B cell (primary cell): Measurements from ENCODE around the gene DCLK1. TPM values are rescaled to one million over a fixed set of nuclear protein-coding genes. Genes with fewer than 3 reads are reported as not detected.

ENCODE experiments used
- ATAC-seq: fragments of 200-7000 bp; cut with Tn5 transposase; one replicate; pipeline ENCODE4 v1.10.0; 2021; ENCODE audit warnings: low read depth, mild to moderate bottlenecking, moderate number of reproducible peaks, moderate library complexity
- CTCF ChIA-PET: fragments of 350-600 bp; sonication (Branson Sonifier 250); formaldehyde crosslinking; loops from one replicate; lab custom pipeline; 2021; ENCODE audit warnings: antibody characterized with exemption, inconsistent platforms; lab: Charles Lee
- POLR2A ChIA-PET: fragments of 350-600 bp; sonication (Branson Sonifier 250); formaldehyde crosslinking; loops from one replicate; lab custom pipeline; 2021; ENCODE audit warnings: antibody characterized with exemption; lab: Charles Lee
- DNase-seq: peaks from one replicate; pipeline ENCODE4 v3.0.0; 2013
- H2AFZ ChIP-seq: 2 replicates; pipeline ENCODE4 v1.6.1; 2012; ENCODE audit warnings: mild to moderate bottlenecking, low read depth, low read length; ENCODE audit not compliant: insufficient read depth, poor library complexity, severe bottlenecking
- H3K27ac ChIP-seq, 2 donors: 1 replicate in 1 of 2; 2 replicates in 1 of 2; pipeline ENCODE4 v1.5.1; 2012 to 2013; ENCODE audit warnings: low read length in 2 of 2, mild to moderate bottlenecking in 2 of 2, moderate library complexity in 1 of 2
- H3K27me3 ChIP-seq, 4 experiments: fragments of 200-600 bp in 1 of 4; sonication (generic) in 1 of 4; replicated peaks in 1 of 4; 1 replicate in 2 of 4; 2 replicates in 2 of 4; pipeline versions ENCODE4 v1.6.1 to v1.7.0; 2013 to 2016; ENCODE audit warnings: low read length in 3 of 4, mild to moderate bottlenecking in 2 of 4, mixed read lengths in 1 of 4, moderate library complexity in 1 of 4; ENCODE audit not compliant: insufficient read depth in 4 of 4, control insufficient read depth in 3 of 4; ENCODE audit errors: control extremely low read depth in 1 of 4
- H3K36me3 ChIP-seq, 2 experiments: replicated peaks in 1 of 2; 1 replicate in 1 of 2; 2 replicates in 1 of 2; pipeline versions ENCODE4 v1.6.1 to v1.7.1; 2013; ENCODE audit warnings: low read length in 1 of 2; ENCODE audit not compliant: insufficient read depth in 2 of 2, control insufficient read depth in 1 of 2; ENCODE audit errors: control extremely low read depth in 1 of 2, extremely low read depth in 1 of 2
- H3K4me1 ChIP-seq, 2 donors: fragments of 200-600 bp in 1 of 2; sonication (generic) in 1 of 2; 1 replicate in 1 of 2; 2 replicates in 1 of 2; pipeline versions ENCODE4 v1.5.1 to v1.6.1; 2013 to 2017; ENCODE audit warnings: low read length in 2 of 2; ENCODE audit not compliant: control insufficient read depth in 2 of 2, insufficient read depth in 2 of 2
- H3K4me2 ChIP-seq: replicated peaks from 2 replicates; pipeline ENCODE3; 2012; ENCODE audit warnings: mild to moderate bottlenecking, low read depth, low read length; ENCODE audit not compliant: poor library complexity, severe bottlenecking
- H3K4me3 ChIP-seq, 5 experiments: fragments of 200-600 bp in 1 of 5; sonication (generic) in 1 of 5; 1 replicate in 3 of 5; 2 replicates in 2 of 5; pipeline versions ENCODE4 v1.5.1 to v1.7.0; 2011 to 2016; ENCODE audit warnings: low read length in 4 of 5, mild to moderate bottlenecking in 4 of 5, low read depth in 2 of 5, control low read depth in 1 of 5, moderate library complexity in 1 of 5; ENCODE audit not compliant: insufficient read depth in 1 of 5; ENCODE audit errors: control extremely low read depth in 1 of 5, extremely low read depth in 1 of 5
- H3K79me2 ChIP-seq: fragments of 200-600 bp; sonication (generic); one replicate; pipeline ENCODE4 v1.6.0; 2016; ENCODE audit warnings: low read length; ENCODE audit not compliant: control insufficient read depth, insufficient read depth
- H3K9ac ChIP-seq: fragments of 200-600 bp; sonication (generic); 2 replicates; pipeline ENCODE4 v1.6.1; 2017; ENCODE audit warnings: mild to moderate bottlenecking, low read length, moderate library complexity
- H3K9me3 ChIP-seq, 3 donors: one replicate each; pipeline versions ENCODE4 v1.6.1 to v1.7.1; 2013; ENCODE audit warnings: low read length in 2 of 3; ENCODE audit not compliant: control insufficient read depth in 2 of 3, insufficient read depth in 1 of 3; ENCODE audit errors: control extremely low read depth in 1 of 3
- H4K20me1 ChIP-seq: 2 replicates; pipeline ENCODE4 v1.6.0; 2012; ENCODE audit warnings: mild to moderate bottlenecking, low read length; ENCODE audit not compliant: insufficient read depth, control insufficient read depth, poor library complexity, severe bottlenecking
- H3K27ac Mint-ChIP-seq: one replicate; pipeline ENCODE4 v1.8.0; 2021; ENCODE audit warnings: mixed read lengths
- H3K27me3 Mint-ChIP-seq: one replicate; pipeline ENCODE4 v1.8.0; 2021; ENCODE audit warnings: mixed read lengths
- H3K4me1 Mint-ChIP-seq: one replicate; pipeline ENCODE4 v1.8.0; 2021; ENCODE audit warnings: mixed read lengths
- H3K4me3 Mint-ChIP-seq: one replicate; pipeline ENCODE4 v1.8.0; 2021; ENCODE audit warnings: mixed read lengths
- H3K9me3 Mint-ChIP-seq: one replicate; pipeline ENCODE4 v1.8.0; 2022; ENCODE audit warnings: mixed read lengths; ENCODE audit not compliant: insufficient read depth
- CTCF ChIP-seq: fragments of 200-600 bp; IDR thresholded peaks from one replicate; pipeline ENCODE4 v1.8.0; 2022; ENCODE audit warnings: antibody characterized with exemption, mild to moderate bottlenecking
- EZH2 ChIP-seq: IDR thresholded peaks from 2 replicates; pipeline ENCODE4 v1.6.1; 2012; ENCODE audit warnings: borderline replicate concordance, low read depth, mild to moderate bottlenecking, moderate library complexity, low read length; ENCODE audit not compliant: insufficient read depth, poor library complexity, severe bottlenecking
- WGBS: methylation state at CpG from one replicate; pipeline ENCODE4 v1.1.5; 2013; ENCODE audit warnings: missing lambda C conversion rate; ENCODE audit not compliant: insufficient coverage; 5-methylcytosine and 5-hydroxymethylcytosine counted together
- intact Hi-C: fragments of 100-400 bp; cut with micrococcal nuclease; formaldehyde crosslinking; loops from one replicate; pipeline ENCODE4 v1.10.0; 2022
- polyA plus RNA-seq: library from polyadenylated mRNA; depleted of rRNA; stranded (reverse); fragments of >200 nt; gene quantifications from 2 replicates; pipeline ENCODE4 v1.2.3, GENCODE V29; 2012
- total RNA-seq, 2 donors: library from RNA; stranded (reverse); fragments of 120-200 nt in 1 of 2; gene quantifications; 1 replicate in 1 of 2; 2 replicates in 1 of 2; pipeline versions ENCODE4 v1.2.3 to v1.2.4, GENCODE V29; 2013 to 2022

The DCLK1 gene
- total and polyA plus RNA-seq, 2 donors (not counting 1 experiment from before 2014, with no cell fraction given), result not detected

- intact Hi-C loops, result no loop called here
- Mint-ChIP-seq H3K9me3 (peaks cover 2% of the 10 kb centered on the region), H3K27ac (no peak overlapping the region)
These were observed 279.3 kb downstream of the DCLK1 start for GRCh38 chr13:35851881-35852280.

GRCh38 chr13:35851356-35851755 is 279.8 kb downstream of the DCLK1 start:
- H3K4me2 ChIP-seq, result no peak overlapping the region
- no peaks in the 10 kb centered on the region for H3K4me1 Mint-ChIP-seq
- H3K27me3 ChIP-seq, result peaks cover 0 to 4% (median 0%) of the 10 kb centered on the region in 4 experiments
- peaks cover 22% of the 10 kb centered on the region for H3K27me3 Mint-ChIP-seq
- no peaks in the 10 kb centered on the region for H3K79me2 ChIP-seq
- POLR2A ChIA-PET, result no interaction called here
- WGBS, result 100% methylated on average over 1 of the region's 5 CpGs
- peaks cover 2% of the 10 kb centered on the region for H3K9me3 Mint-ChIP-seq
- no peak overlapping the region for H3K9ac ChIP-seq
- intact Hi-C loops, result no loop called here
- no peaks in the 10 kb centered on the region for H3K9me3 ChIP-seq
- no peaks in the 10 kb centered on the region for H3K36me3 ChIP-seq
- H3K27ac ChIP-seq, result no peak overlapping the region
- H3K4me3 ChIP-seq, result no peak overlapping the region
- ATAC-seq, result no peak
- no peak overlapping the region for H3K27ac Mint-ChIP-seq
- H3K4me1 ChIP-seq, result no peaks in the 10 kb centered on the region
- no peaks in the 10 kb centered on the region for H4K20me1 ChIP-seq
- H3K4me3 Mint-ChIP-seq, result no peak overlapping the region
- H2AFZ ChIP-seq, result no peak overlapping the region
- no peak for TF ChIP-seq CTCF
- no peak for TF ChIP-seq EZH2
- CTCF ChIA-PET, result no interaction called here
- DNase-seq, result no peak

More at GRCh38 chr13:35851881-35852280, 279.3 kb downstream of the DCLK1 start:
- Histone ChIP-seq H3K4me2 (no peak overlapping the region), H3K4me1 (no peaks in the 10 kb centered on the region), H2AFZ (no peak overlapping the region), H3K27me3 (peaks cover 0 to 4% (median 0%) of the 10 kb centered on the region in 4 experiments), H3K79me2 (no peaks in the 10 kb centered on the region), H3K36me3 (no peaks in the 10 kb centered on the region), H3K9me3 (no peaks in the 10 kb centered on the region), H3K4me3 (no peak overlapping the region), H3K27ac (no peak overlapping the region), H3K9ac (no peak overlapping the region), H4K20me1 (no peaks in the 10 kb centered on the region)
- ChIA-PET CTCF (no interaction called here), POLR2A (no interaction called here)
- no peak for TF ChIP-seq EZH2
- no peak for ATAC-seq
- H3K4me3 Mint-ChIP-seq, result no peak overlapping the region
- no peak for DNase-seq
- WGBS, result 100% methylated on average over 3 of the region's 3 CpGs
- no peaks in the 10 kb centered on the region for H3K4me1 Mint-ChIP-seq
- H3K27me3 Mint-ChIP-seq, result peaks cover 22% of the 10 kb centered on the region
